Eye (tissue), 1 donor: ENCODE results near the gene RRBP1.

Experiments used
- DNase-seq: peaks from one replicate; pipeline ENCODE4 v3.0.0-alpha.2; 2015

The RRBP1 gene

GRCh38 chr20:17634661-17635331 lies 47.2 kb downstream of the RRBP1 start:
- DNase-seq: no peak

GRCh38 chr20:17633850-17634500 lies 48.1 kb downstream of the RRBP1 start:
- DNase-seq: no peak

- DNase-seq: no peak
These were observed 48.7 kb downstream of the RRBP1 start for GRCh38 chr20:17633221-17633849.

- no peak for DNase-seq
These were observed 50.3 kb downstream of the RRBP1 start for GRCh38 chr20:17631576-17632319.

- no peak for DNase-seq
These were observed 51.2 kb downstream of the RRBP1 start for GRCh38 chr20:17630806-17631195.

- no peak for DNase-seq
These were observed 51.8 kb downstream of the RRBP1 start for GRCh38 chr20:17630151-17630805.

- DNase-seq: no peak
These were observed 52.4 kb downstream of the RRBP1 start for GRCh38 chr20:17629678-17630089.

- no peak for DNase-seq
These were observed 53.0 kb downstream of the RRBP1 start for GRCh38 chr20:17629025-17629424.

GRCh38 chr20:17628101-17628841 lies 53.8 kb downstream of the RRBP1 start:
- no peak for DNase-seq

GRCh38 chr20:17627101-17627955 lies 54.7 kb downstream of the RRBP1 start:
- DNase-seq: no peak

GRCh38 chr20:17626217-17627007 lies 55.6 kb downstream of the RRBP1 start:
- no peak for DNase-seq

- DNase-seq: no peak
These were observed 56.6 kb downstream of the RRBP1 start for GRCh38 chr20:17625246-17626051.

GRCh38 chr20:17624551-17625245 lies 57.3 kb downstream of the RRBP1 start:
- DNase-seq: no peak

- no peak for DNase-seq
These were observed 58.0 kb downstream of the RRBP1 start for GRCh38 chr20:17624070-17624469.

- no peak for DNase-seq
These were observed 59.1 kb downstream of the RRBP1 start for GRCh38 chr20:17622851-17623508.

- DNase-seq: no peak
These were observed 59.8 kb downstream of the RRBP1 start for GRCh38 chr20:17622086-17622850.

- DNase-seq: no peak
These were observed 60.6 kb downstream of the RRBP1 start for GRCh38 chr20:17621229-17621968.
